Measurements from ENCODE around the gene CMSS1.

- TF ChIP-seq CTCF (IDR thresholded peaks at IDR 0.05) (no peak), POLR2A (IDR thresholded peaks at IDR 0.05) (no peak)
Observed at GRCh38 chr3:100018806-100019205, 201.1 kb downstream of the CMSS1 start.

Measured in right lobe of liver (tissue), 4 donors.